ENCODE measurements around the gene SNTG2.

Gene SNTG2

DNA sequence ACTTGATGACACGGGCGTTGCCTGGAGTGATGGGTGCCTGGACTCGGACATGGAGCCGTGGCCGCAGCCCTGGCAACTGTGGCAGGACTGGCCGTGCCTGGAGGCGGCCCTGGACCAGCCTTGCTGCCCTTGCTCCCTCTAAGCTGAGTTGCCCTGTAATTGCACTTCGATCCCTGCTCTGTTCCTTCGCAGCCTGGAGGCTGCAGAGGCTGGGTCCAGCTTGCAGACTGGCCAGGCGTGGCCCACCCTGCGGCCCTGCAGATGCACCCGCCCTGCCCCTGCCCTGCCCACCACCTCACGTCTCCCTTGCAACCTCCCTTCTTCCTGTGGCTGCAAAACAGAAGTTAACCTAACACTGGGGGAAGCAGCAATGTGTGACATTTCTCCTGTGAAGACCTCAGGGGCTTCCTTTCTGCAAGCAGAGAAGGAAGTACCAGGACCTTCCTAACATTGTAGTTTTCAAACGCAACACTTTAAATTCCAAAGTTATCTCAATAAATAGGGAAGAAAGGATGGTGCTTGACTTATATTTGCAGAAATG, 288.0 kb downstream of the SNTG2 start:
- DNase-seq (ENCODE audit: low read depth): no peak

DNA sequence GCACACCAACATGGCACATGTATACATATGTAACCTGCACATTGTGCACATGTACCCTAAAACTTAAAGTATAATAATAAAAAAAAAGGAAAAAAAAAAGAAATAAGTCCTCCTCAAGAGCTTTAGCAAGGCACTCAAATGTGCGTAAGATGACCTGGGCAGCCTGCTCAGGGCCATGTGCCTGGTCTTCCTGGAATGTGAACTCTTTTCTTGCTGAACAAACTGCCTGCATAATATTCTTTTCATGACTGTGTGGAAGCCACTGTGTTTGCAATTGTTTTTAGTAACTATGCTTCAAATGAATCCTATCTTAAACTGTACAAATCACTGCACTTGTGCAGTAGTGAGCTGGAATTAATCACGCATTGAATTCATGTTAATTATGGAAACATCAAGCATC, 294.5 kb downstream of the SNTG2 start:
- DNase-seq (ENCODE audit: low read depth): no peak

DNA sequence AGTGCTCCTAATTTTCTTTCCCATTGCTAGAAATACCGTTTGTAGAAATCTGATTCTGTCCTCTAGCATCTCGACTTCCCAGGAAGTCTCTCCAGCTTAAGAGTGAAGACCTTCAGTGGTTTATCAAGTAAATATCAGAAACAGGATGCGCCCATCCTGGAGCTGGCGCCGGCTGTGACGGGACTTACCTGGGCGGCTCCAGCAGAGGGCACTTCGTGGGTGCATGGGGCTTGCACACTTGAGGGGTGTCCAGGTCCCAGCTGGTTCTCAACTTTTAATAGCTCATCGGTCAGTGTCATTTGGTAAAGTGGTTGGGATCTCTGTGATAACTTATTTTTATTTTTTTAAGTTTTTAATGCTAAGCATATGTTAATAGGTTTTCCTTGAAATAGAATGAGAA, 295.6 kb downstream of the SNTG2 start:
- DNase-seq (ENCODE audit: low read depth): no peak

DNA sequence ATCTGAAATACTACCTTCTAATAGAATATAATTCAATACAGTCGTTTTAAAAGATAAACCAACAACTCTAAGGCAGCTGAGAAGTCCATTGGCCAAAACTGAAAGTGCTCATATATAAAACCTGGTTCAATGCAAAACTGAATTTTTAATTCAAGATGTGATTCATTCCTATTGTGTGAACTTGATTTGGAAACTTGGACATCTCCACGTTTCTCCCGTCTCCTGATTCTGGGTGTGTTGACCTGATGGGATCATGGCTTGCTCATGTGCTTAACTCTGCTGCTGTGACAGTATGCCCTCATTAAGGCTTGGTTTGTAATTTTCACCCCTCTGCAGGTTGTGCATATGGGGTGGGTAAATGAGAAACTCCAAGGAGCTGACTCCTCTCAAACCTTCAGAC, 296.3 kb downstream of the SNTG2 start:
- DNase-seq (ENCODE audit: low read depth): no peak

DNA sequence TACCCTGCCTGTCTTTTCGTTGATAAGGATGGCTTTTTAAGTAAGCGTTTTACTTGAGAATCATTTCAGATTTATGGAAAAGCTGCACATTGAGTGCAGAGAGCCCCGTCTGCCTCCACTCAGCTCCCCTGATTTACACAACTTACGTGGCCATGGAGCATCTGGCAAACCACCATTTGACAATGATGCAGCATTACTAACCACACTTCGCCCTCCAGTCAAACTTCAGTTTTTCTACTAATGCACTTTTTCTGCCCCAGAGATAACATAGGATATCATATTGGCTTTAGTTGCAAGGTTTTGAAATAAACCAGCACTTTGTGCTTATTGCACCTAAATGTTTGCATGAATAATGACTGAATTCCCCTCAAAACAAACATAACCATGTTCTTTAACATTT, 297.5 kb downstream of the SNTG2 start:
- DNase-seq (ENCODE audit: low read depth): no peak

DNA sequence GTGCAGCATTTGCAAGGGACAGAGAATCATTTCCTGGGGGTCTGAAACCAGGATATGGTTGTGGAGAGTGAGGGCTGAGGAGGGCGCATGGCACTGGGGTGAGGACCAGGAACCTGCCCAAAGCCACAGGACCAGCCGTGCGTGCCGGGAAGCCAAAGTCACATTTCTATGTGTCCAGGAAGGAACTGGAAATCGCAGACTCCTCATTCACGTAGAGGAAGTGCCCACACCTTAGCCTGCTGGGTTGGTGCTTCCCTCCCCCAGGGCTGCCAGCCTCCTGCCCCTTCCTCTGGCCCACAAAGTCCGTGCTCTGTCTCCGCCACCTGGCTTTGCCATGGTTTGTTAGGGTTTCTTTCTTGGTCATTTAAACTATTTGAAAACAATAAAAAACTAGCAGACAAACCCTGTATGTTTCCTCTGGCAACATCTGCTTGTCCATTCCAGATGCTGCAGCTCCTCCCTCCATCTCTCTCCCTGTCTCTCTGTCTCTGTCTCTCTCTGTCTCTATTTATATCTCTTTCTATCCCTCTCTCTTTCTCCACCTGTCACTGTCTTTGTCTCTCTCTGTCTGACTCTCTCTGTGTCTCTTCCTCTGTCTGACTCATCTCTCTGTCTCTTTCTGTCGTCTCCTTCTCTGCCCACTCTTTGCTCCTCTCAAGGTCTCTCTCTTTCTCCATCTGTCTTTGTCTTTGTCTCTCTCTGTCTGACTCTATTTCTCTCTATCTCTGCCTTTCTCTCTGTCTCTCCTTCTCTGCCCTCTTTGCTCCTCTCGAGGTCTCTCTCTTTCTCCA, 299.4 kb downstream of the SNTG2 start:
- DNase-seq (ENCODE audit: low read depth): no peak

DNA sequence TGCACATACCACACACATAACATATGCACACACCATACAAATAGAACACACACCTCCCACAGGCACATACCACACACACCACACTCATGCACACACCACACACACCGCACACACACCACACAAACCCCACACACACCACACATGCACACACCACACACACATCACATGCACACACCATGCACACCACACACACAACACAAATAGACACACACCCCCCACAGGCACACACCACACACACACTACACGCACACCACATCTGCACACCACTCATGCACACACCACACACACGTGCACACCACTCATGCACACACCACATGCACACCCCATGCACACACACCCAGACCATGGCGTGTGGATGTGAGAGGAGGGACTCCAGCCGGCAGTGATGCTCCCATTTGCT, 300.9 kb downstream of the SNTG2 start:
- no peak for DNase-seq (ENCODE audit: low read depth)

DNA sequence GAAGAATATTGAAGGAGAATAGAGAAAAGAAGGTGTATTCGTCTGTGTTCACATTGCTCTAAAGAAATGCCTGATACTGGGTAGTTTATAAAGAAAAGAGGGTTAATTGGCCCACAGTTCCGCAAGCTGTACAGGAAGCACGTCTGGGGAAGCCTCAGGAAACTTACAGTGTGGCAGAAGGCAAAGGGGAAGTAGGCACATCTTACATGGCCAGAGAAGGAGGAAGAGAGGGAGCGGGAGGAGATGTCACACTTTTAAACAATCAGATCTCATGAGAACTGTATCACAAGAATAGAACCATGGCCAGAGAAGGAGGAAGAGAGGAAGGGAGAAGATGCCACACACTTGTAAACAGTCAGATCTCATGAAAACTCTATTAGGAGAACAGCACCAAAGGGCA, 303.0 kb downstream of the SNTG2 start:
- DNase-seq (ENCODE audit: low read depth): no peak

DNA sequence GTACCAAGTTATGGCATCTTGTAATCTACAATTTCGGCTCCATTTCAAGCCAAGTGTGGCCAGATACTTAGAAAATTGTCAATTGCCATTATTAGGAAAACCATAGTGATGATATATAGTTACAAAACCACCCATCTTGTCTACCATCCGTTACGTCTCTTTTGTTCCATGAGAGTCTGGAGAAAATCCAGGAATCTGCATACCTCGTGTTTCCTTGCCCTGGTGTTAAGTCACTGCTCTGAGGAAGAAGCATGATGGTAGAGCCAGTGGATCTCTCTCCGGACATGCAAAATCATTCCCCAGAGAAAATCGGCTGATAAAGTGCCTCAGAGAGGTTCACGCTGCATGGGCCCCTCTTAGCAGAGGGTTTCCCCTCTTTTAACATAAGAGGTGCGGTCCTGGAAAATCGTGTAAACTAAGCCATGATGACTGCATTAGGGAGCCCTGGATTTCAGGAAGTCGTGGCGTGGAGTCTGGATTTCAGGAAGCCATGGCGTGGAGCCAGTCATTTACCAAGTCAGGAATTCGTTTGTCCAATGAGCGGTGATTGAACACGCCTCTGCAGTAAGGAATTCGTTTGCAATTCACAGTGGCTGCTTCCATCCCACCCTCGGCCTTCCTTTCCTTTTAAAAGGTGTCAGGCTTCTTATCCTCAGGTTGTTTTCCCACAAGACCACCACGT, 304.2 kb downstream of the SNTG2 start:
- DNase-seq (ENCODE audit: low read depth): no peak

DNA sequence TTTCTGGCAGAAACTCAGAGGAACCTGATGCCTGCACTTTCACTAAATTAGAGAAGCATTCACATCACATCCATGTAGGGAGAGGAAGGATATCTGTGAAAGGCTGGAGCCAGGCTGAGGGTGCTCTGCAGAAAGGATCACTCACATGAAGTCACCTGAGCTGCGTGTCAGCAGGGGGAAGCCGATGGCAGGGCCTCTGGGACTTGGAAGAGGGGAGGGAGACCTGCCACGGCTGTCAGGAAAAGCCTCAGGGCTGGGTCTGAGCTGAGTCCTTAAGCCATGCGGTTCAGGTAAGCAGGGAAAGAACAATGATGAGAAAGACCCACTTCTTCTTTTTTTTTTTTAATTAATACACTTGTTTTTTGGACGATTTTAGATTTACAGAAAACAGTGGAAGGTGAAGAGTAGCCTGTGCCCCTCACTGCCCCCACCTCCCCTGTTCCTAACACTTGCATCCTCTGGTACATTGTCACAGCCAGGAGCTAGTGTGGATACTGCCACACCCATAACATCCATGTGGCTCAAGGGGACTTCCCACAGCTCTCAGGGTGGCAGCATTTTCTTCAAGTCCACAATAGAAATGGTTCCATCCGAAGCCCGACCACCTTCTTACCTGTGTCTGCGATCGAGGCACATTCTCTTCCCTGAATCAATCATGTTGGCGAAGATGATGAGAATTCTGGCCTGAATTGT, 306.1 kb downstream of the SNTG2 start:
- DNase-seq (ENCODE audit: low read depth): no peak

DNA sequence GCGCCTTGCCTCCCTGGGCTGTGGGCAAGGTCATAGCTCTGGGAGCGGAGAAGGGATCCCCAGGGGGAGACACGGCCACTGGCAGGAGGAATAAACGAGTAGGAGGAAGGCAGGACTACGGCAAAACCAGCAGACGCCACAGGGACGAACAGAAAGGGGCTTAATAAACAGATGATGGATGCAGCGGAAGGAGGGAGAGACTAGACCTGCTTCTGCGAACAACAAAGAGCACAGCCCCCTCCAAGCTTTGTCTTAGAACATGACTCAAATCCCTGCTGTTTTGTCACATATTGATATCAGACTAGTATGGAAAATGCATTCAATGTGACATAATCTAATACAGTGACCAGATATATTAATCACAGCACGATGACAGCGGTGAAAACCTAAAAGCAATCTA, 306.7 kb downstream of the SNTG2 start:
- no peak for DNase-seq (ENCODE audit: low read depth)

DNA sequence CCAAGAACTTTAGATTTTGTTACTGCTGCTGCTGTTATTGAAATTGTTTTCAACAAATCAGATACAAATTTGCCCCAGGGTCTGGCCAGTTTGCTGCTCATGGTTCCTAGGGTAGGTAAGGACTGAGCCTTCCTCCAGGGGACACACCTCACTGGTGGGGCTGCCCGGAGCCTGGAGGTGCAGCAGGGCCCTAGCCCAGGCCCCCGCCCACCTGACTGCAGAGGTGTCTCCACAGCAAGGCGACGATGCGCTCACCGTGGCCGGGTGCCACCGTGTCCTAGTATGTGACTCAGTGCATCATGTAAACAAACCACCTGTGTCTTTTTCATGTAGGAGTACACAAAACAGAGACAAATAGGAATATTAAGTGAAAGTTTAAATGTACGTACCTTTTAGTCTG, 309.1 kb downstream of the SNTG2 start:
- no peak for DNase-seq (ENCODE audit: low read depth)

DNA sequence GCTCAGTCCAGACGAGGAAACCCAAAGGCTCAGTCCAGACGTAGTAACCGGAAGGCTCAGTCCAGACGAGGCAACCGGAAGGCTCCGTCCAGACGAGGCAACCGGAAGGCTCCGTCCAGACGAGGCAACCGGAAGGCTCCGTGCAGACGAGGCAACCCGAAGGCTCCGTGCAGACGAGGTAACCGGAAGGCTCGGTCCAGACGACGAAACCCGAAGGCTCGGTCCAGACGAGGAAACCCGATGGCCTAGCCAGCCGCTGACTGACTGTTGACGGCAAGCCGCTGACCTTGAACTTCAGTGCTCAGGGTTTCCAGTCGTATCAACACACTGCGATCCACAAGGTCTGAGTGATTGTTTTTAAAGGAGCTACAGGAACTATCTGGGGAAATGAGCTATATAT, 312.0 kb downstream of the SNTG2 start:
- DNase-seq (ENCODE audit: low read depth): no peak

DNA sequence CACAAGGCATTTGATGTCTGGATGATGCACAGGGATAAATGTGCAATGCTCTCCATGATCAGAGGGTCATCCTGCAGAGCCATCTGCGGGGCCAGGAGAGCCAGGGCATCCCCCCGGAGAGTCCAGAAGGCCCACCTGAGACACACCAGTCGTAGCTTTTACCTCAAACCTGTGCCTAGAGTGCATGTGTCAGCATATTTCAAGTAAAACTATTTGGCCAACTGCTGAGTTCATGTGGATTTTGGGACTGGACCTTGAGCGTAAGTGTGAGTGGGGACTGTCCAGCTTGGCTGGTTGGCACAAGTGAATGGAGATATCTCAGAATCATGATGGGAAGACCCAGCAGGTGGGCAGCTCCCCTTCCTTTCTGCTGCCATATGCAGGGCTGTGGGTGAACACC, 314.8 kb downstream of the SNTG2 start:
- no peak for DNase-seq (ENCODE audit: low read depth)

DNA sequence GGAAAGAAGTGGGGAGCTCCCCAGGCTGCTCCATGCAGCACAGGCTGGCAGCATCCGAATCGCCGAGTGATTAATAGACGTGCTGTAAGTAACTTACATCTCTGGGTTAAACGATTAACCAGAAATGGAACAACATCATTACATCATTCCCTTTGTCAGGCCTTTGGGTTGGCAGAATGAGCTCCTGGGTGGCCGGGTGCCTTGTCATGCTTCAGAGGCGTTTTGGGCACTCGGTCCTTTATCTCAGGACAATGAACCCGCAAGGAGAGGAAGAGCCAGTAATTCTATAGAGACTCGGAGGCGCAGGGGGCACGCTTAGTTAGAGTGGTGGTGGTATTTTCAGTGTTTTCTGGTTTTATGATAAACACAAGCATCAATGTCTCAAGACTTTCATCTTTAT, 315.7 kb downstream of the SNTG2 start:
- no peak for DNase-seq (ENCODE audit: low read depth)

DNA sequence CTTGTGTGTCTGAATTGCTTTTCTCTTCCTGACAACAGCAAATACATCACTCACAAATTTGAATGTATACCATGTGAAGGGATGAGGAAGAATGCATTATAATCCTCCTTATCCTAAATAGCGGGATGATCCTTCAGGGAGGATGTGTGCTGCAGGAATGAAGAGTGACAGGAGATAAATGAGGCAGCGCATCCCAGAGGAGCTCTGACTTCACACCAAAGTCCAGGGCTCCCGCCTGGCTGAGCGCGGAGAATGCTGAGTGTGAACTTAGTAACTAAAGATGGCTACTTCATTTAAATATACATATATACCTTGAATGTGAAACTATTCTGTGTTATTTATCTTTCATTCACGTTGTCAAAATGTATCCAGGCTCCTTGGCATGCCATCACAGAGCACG, 317.4 kb downstream of the SNTG2 start:
- DNase-seq (ENCODE audit: low read depth): no peak

DNA sequence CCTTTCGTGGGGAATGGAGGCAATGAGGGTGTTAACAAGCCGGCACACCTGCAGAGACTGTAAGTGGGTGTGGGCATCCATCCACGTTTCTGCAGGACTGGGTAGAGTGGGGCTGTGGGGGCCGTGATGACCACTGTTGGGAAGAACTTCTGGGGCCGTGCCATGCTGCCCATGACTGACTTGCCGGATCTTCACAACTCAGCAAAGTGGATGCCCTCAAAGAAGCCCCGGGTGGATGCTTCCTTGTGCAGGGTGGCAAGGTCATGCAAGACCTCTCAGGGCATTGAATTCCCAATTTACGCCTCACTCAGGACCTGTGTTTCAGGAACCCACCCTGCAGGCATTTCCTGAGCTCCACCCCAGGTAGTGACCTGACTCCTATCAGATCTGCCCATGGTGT, 319.2 kb downstream of the SNTG2 start:
- DNase-seq (ENCODE audit: low read depth): no peak

DNA sequence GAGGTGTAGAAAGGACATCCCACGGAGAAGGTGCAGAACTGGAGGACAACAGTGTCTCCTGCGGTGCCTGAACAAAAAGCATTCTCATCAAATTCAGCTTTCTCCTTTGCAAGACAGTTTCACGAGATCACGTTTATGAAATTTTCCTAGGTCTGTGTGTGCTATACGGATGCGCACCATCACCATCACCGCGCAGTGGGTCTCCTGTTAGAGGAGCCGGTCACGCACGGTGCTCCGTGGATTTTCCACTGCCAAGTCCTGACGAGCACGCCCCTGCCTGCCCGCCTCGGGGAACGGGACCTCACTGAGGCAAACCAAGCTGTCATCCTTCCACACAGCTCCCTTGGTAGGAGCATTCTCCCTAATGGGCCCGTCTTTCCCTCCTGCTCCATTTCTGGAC, 322.2 kb downstream of the SNTG2 start:
- no peak for DNase-seq (ENCODE audit: low read depth)

DNA sequence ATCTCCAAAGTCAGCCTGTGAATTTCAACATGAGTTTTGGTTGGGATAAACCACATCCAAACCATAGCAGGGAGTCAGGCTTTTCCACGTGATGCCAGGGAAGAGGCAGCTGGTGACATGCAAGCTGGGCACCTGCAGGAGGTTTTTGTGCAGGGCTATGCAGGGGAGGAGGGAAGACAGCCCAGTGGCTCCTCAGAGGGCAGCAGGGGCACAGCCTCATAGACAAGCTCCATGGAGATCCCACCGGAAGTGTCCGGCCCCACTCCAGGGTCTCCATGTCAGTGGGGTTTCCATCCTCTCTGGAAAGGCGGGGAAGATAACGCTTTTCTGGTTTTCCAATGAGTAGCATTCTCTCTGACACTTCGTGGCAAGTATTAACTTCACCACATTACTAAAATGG, 327.0 kb downstream of the SNTG2 start:
- DNase-seq (ENCODE audit: low read depth): no peak

DNA sequence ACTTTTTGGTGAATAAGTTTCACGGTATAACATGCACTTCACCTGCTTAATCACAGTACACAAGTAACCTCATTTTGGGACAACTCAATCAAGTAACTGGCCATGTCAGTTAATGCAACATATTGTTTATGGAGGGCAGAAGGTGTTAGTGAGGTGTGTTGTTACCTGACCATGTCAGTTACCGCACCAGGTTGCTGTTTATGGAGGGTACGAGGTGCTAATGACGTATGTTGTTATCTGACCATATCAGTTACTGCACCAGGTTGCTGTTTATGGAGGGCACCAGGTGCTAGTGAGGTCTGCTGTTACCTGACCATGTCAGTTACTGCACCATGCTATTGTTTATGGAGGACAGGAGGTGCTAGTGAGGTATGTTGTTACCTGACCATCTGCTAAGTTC, 327.5 kb downstream of the SNTG2 start:
- DNase-seq (ENCODE audit: low read depth): no peak

DNA sequence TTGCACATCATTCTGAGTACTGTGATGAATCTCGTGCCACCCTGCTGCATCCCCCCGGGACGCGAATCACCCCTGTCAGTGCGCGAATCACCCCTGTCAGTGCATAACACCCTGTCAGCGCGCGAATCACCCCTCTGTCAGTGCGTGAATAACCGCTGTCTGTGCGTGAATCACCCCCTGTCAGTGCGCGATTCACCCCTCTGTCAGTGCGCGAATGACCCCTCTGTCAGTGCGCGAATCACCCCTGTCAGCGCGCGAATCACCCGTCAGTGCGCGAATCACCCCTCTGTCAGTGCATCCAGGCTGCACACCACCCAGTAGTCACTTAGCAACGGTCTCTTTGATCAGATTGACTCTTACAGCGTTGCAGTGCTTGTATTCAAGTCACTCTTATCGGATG, 328.2 kb downstream of the SNTG2 start:
- DNase-seq (ENCODE audit: low read depth): no peak

DNA sequence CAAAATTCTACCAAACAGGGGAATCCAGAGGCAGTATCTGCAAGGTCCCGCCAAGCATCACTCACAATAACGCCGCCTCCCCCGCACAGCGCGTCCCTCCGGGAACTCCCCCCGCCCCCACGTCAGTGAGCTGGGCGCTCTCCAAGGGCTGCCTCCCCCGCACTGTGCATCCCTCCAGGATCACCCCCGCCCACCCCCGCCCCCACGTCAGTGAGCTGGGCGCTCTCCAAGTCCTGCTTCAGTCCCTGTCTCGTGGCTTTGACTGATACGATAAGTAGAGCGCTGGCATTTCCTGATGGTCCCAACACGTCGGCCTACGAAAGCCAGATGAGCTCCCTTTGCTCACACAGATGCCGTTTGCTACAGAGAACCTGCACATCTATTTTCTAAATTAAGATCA, 331.9 kb downstream of the SNTG2 start:
- no peak for DNase-seq (ENCODE audit: low read depth)

Measured in activated T-cell treated with anti-CD3 and anti-CD28 coated beads for 24 hours (primary cell).